PC-3 (cell line): Measurements from ENCODE around the gene G3BP2. TPM values are rescaled to one million over a fixed set of nuclear protein-coding genes. Genes with fewer than 3 reads are reported as not detected.
"Not testable (repeated sequence)": the region's sequence is repeated elsewhere in the genome, so short reads cannot be mapped to it uniquely, and the experiment has no call there.

Source experiments
- ATAC-seq: fragments of 200-7000 bp; cut with Tn5 transposase; 2 replicates; pipeline ENCODE4 v1.9.1; 2020; ENCODE audit warnings: mild to moderate bottlenecking, moderate library complexity
- BruUV-seq: library from RNA; stranded (reverse); fragments of 400-500 nt; replicated peaks from 2 replicates; lab custom pipeline; 2021; lab: Mats Ljungman, UMichigan
- CTCF ChIA-PET: fragments of 300-600 bp; sonication (Branson Sonifier 250); formaldehyde crosslinking; loops from one replicate; lab custom pipeline; 2022; ENCODE audit warnings: antibody characterized with exemption; lab: Charles Lee
- POLR2A ChIA-PET: fragments of 300-600 bp; sonication (Branson Sonifier 250); formaldehyde crosslinking; loops from one replicate; lab custom pipeline; 2022; ENCODE audit warnings: antibody characterized with exemption; ENCODE audit not compliant: unreplicated experiment; lab: Charles Lee
- DNase-seq: peaks from one replicate; pipeline ENCODE4 v3.0.0-alpha.2; 2015
- H2AFZ ChIP-seq: fragments of 300-600 bp; sonication (generic); 2 replicates; pipeline ENCODE4 v1.6.0; 2016; ENCODE audit warnings: antibody characterized with exemption, low read length
- H3F3A ChIP-seq: fragments of 300-600 bp; sonication (generic); one replicate; pipeline ENCODE4 v1.6.0; 2017; ENCODE audit warnings: antibody characterized with exemption, low read length, control low read depth, mild to moderate bottlenecking; ENCODE audit not compliant: unreplicated experiment
- H3K27ac ChIP-seq: fragments of 300-600 bp; sonication (generic); 2 replicates; pipeline ENCODE4 v1.5.1; 2016; ENCODE audit warnings: mild to moderate bottlenecking, low read length
- H3K27me3 ChIP-seq: fragments of 300-600 bp; sonication (generic); 2 replicates; pipeline ENCODE4 v1.6.1; 2016; ENCODE audit warnings: low read length, mixed read lengths
- H3K36me3 ChIP-seq: fragments of 300-600 bp; sonication (generic); 2 replicates; pipeline ENCODE4 v1.6.1; 2016; ENCODE audit warnings: low read depth, mixed run types, low read length, mixed read lengths
- H3K4me1 ChIP-seq: fragments of 300-600 bp; sonication (generic); 2 replicates; pipeline ENCODE4 v1.5.1; 2016; ENCODE audit warnings: low read length; ENCODE audit not compliant: insufficient read depth
- H3K4me2 ChIP-seq: fragments of 300-600 bp; sonication (generic); 2 replicates; pipeline ENCODE4 v1.6.0; 2016; ENCODE audit warnings: low read length
- H3K4me3 ChIP-seq: fragments of 300-600 bp; sonication (generic); 2 replicates; pipeline ENCODE4 v1.5.1; 2016; ENCODE audit warnings: mild to moderate bottlenecking, low read length, mixed read lengths
- H3K79me2 ChIP-seq: fragments of 300-600 bp; sonication (generic); 2 replicates; pipeline ENCODE4 v1.6.1; 2017; ENCODE audit warnings: low read length, mixed read lengths
- H3K9ac ChIP-seq: fragments of 300-600 bp; sonication (generic); 2 replicates; pipeline ENCODE4 v1.6.0; 2016; ENCODE audit warnings: mild to moderate bottlenecking, low read length
- H3K9me2 ChIP-seq: fragments of 300-600 bp; sonication (generic); replicated peaks from 2 replicates; pipeline ENCODE4 v1.6.1; 2016; ENCODE audit warnings: mixed run types, low read length, mixed read lengths
- H3K9me3 ChIP-seq: fragments of 300-600 bp; sonication (generic); 2 replicates; pipeline ENCODE4 v1.6.1; 2016; ENCODE audit warnings: low read length, mixed read lengths
- H4K20me1 ChIP-seq: fragments of 300-600 bp; sonication (generic); 2 replicates; pipeline ENCODE4 v1.6.1; 2016; ENCODE audit warnings: low read length, mixed read lengths
- EZH2 ChIP-seq: fragments of 300-600 bp; sonication (generic); IDR thresholded peaks from one replicate; pipeline ENCODE4 v1.6.1; 2017; ENCODE audit warnings: antibody characterized with exemption, mild to moderate bottlenecking, low read length; ENCODE audit not compliant: unreplicated experiment
- EZH2phosphoT487 ChIP-seq: fragments of 300-600 bp; sonication (generic); IDR thresholded peaks from 2 replicates; pipeline ENCODE4 v1.6.1; 2018; ENCODE audit warnings: mild to moderate bottlenecking, antibody characterized with exemption, low read length, borderline replicate concordance
- intact Hi-C: fragments of 100-400 bp; cut with micrococcal nuclease; formaldehyde crosslinking; loops from 2 replicates; pipeline ENCODE4 v1.9.0; 2023
- total RNA-seq: library from RNA; depleted of rRNA; stranded (reverse); fragments of >200 nt; gene quantifications from 2 replicates; pipeline ENCODE4 v1.2.3, GENCODE V29; 2014
- TF ChIP-seq, protein P1 (sequence below): fragments of 300-600 bp; sonication (generic); conservative IDR thresholded peaks from 2 replicates; pipeline ENCODE4 v1.5.1; 2017; ENCODE audit warnings: antibody characterized with exemption, low read depth, mild to moderate bottlenecking, low read length

G3BP2 gene
- total RNA-seq, 1 experiment from 2014 or later: 68.7 TPM

DNA sequence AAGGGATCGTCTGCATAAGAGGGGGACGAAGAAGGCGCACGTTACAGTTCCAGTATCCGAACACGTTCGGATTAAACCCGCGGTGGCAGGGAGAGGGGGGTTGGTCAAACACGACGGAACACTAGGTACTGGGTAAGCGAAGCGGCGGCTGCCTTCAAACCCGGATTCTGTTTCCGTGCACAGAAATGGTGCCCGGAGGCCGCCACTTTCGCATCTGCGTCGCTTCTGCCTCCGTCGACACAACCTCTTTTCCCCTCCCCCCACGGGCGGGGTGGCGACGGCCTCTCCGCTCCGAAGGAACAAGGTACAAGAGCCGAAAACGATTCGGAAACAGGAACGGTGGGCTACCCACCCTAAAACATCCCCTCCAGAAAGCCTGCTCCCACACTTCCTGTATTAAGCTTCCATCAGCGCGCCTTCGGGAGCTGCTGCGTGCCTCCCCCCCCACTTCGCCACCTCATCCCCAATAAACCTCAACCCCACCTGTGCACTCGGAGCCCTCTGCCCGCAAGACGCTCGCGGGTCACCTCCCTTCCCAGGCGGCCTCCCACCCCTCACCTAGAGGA is 667 bp downstream of the G3BP2 start:
- Histone ChIP-seq H3F3A (peaks cover 5% of the 10 kb centered on the region), H4K20me1 (peaks cover 48% of the 10 kb centered on the region), H3K79me2 (peaks cover 57% of the 10 kb centered on the region), H3K27ac (peak overlapping the region; percentile 80), H3K9me2 (no peaks in the 10 kb centered on the region), H2AFZ (peak overlapping the region; percentile 73), H3K4me2 (peak overlapping the region; percentile 96), H3K27me3 (no peaks in the 10 kb centered on the region), H3K4me3 (peak overlapping the region; percentile 100), H3K9me3 (no peaks in the 10 kb centered on the region), H3K36me3 (no peaks in the 10 kb centered on the region), H3K4me1 (peaks cover 20% of the 10 kb centered on the region), H3K9ac (peak overlapping the region; percentile 94)
- intact Hi-C loops: loop anchor here (1.0 kb wide), 2 partner anchors 52 to 158 kb away; partner anchors contain the start of genes RCHY1, THAP6 and USO1
- no peak for TF ChIP-seq EZH2phosphoT487
- ATAC-seq (peak; percentile 25), DNase-seq (peak; percentile 48)
- no TSS peak for BruUV-seq
- ChIA-PET POLR2A (interaction anchor here (2.7 kb wide), 1 partner anchor 51 kb away, joined by 15 read pairs; the partner anchor contains the start of gene USO1), CTCF (no interaction called here)

DNA sequence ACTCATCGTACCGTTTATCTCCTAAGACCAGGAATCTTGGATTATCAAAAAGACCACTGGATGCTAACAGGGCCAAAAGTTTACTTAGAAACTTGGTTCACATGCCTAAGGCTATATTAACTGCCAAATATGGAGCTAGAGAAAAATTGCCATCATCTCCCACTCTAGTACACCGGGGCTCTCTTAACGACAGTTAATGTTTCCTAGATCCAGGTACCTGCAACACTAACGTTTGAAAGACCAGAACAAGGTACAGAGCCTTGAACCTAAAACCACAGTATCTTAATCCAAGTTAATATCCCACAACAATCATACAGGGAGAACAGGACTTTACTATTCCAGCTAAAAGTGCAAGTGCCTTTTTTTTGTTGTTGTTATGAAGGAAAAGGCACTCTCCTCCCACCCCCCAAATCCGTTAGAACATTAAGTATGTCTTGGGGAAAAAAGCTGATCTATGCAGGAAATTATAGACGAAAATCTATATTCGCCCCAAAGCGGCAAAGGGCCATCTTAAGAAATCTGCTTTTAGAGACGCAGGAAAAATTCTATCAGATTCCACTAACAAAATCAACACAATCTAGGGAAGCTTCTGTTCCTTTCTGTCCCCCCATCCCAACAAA is 1.3 kb downstream of the G3BP2 start:
- intact Hi-C loops: no loop called here
- peak overlapping the region; percentile 96 for H3K4me2 ChIP-seq
- ChIA-PET CTCF (no interaction called here), POLR2A (interaction anchor here (0.6 to 2.7 kb wide), 2 partner anchors 16 to 52 kb away, joined by 5 to 15 read pairs; partner anchors contain the start of gene USO1)
- no peaks in the 10 kb centered on the region for H3K36me3 ChIP-seq
- peaks cover 20% of the 10 kb centered on the region for H3K4me1 ChIP-seq
- TF ChIP-seq EZH2phosphoT487 (no peak), EZH2 (no peak)
- TF ChIP-seq, protein P1, sequence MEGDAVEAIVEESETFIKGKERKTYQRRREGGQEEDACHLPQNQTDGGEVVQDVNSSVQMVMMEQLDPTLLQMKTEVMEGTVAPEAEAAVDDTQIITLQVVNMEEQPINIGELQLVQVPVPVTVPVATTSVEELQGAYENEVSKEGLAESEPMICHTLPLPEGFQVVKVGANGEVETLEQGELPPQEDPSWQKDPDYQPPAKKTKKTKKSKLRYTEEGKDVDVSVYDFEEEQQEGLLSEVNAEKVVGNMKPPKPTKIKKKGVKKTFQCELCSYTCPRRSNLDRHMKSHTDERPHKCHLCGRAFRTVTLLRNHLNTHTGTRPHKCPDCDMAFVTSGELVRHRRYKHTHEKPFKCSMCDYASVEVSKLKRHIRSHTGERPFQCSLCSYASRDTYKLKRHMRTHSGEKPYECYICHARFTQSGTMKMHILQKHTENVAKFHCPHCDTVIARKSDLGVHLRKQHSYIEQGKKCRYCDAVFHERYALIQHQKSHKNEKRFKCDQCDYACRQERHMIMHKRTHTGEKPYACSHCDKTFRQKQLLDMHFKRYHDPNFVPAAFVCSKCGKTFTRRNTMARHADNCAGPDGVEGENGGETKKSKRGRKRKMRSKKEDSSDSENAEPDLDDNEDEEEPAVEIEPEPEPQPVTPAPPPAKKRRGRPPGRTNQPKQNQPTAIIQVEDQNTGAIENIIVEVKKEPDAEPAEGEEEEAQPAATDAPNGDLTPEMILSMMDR: no peak
- H4K20me1 ChIP-seq: peaks cover 54% of the 10 kb centered on the region
- no peaks in the 10 kb centered on the region for H3K9me2 ChIP-seq
- H3K9ac ChIP-seq: peak overlapping the region; percentile 94
- ATAC-seq (no peak), DNase-seq (no peak)
- no peaks in the 10 kb centered on the region for H3K27me3 ChIP-seq
- H3K9me3 ChIP-seq: no peaks in the 10 kb centered on the region
- peak overlapping the region; percentile 73; the same call in 1 of the 2 replicates for H2AFZ ChIP-seq
- peaks cover 63% of the 10 kb centered on the region for H3K79me2 ChIP-seq
- peaks cover 5% of the 10 kb centered on the region for H3F3A ChIP-seq
- H3K4me3 ChIP-seq: peak overlapping the region; percentile 100
- no TSS peak for BruUV-seq
- H3K27ac ChIP-seq: peak overlapping the region; percentile 80

DNA sequence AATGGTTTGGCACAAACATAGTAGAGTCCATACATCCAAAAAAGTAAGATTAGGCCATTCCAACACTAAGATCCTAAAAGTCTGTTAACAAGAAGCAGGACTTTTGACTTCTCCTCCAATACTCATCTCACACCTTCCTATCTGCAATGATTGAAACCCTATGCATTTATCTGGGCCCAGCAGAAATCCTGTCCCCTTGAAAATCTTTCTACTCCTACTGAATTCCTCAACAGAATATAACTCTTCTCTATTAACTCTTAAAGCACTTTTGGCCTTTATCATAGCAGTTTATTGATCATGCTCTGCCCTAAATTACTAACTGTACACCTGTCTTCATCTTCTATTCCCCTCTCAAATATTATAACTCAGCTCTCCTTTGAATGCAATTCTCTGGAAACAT is 4.6 kb downstream of the G3BP2 start:
- H4K20me1 ChIP-seq: peaks cover 77% of the 10 kb centered on the region

DNA sequence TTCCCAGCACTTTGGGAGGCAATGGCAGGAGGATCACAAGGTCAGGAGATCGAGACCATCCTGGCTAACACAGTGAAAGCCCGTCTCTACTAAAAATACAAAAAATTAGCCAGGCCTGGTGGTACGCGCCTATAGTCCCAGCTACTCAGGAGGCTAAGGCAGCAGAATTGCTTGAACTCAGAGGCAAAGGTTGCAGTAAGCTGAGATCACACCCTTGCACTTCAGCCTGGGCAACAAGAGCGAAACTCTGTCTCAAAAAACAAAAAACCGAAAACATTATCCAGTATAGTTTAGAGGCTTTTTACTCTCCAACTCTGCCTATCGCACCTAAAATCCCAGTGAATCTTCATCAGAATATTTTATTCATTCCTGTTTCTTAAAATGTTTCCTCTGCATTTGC is 5.6 kb downstream of the G3BP2 start:
- H3K27ac ChIP-seq, ATAC-seq, H3K36me3 ChIP-seq, H3K9me3 ChIP-seq, H3K9ac ChIP-seq, H3F3A ChIP-seq, DNase-seq, H3K9me2 ChIP-seq, H3K4me2 ChIP-seq, intact Hi-C loops, H3K27me3 ChIP-seq, H2AFZ ChIP-seq, BruUV-seq, H3K4me3 ChIP-seq, POLR2A ChIA-PET, CTCF ChIA-PET: not testable (repeated sequence)
- peaks cover 98% of the 10 kb centered on the region for H3K79me2 ChIP-seq
- peaks cover 12% of the 10 kb centered on the region for H3K4me1 ChIP-seq
- peaks cover 84% of the 10 kb centered on the region for H4K20me1 ChIP-seq

More for the DNA sequence above, 4.6 kb downstream of the G3BP2 start:
- peaks cover 1% of the 10 kb centered on the region for H3F3A ChIP-seq
- H3K9me2 ChIP-seq: no peaks in the 10 kb centered on the region
- no peak for ATAC-seq
- BruUV-seq: no TSS peak
- peaks cover 12% of the 10 kb centered on the region for H3K4me1 ChIP-seq
- H3K4me2 ChIP-seq: no peak overlapping the region
- no peaks in the 10 kb centered on the region for H3K36me3 ChIP-seq
- TF ChIP-seq, protein P1: no peak
- no peak for TF ChIP-seq EZH2
- TF ChIP-seq EZH2phosphoT487: no peak
- peaks cover 94% of the 10 kb centered on the region for H3K79me2 ChIP-seq
- CTCF ChIA-PET: no interaction called here
- no peak overlapping the region for H3K9ac ChIP-seq
- H3K4me3 ChIP-seq: no peak overlapping the region
- no peaks in the 10 kb centered on the region for H3K9me3 ChIP-seq
- H3K27me3 ChIP-seq: no peaks in the 10 kb centered on the region
- POLR2A ChIA-PET: no interaction called here
- DNase-seq: no peak
- H2AFZ ChIP-seq: no peak overlapping the region
- H3K27ac ChIP-seq: no peak overlapping the region
- intact Hi-C loops: no loop called here
